ENCODE measurements around the gene SNAPC1. TPM values are rescaled to one million over a fixed set of nuclear protein-coding genes. Genes with fewer than 3 reads are reported as not detected.
A peak's percentile ranks its signal among the peaks of the same experiment; 100 is the strongest.

Gene SNAPC1
- total and polyA plus RNA-seq, 10 of the 15 experiments (the other 5 are each of a cell fraction or from before 2014, with no cell fraction given), result 4.5 to 12.0 (median 7.4) TPM

DNA sequence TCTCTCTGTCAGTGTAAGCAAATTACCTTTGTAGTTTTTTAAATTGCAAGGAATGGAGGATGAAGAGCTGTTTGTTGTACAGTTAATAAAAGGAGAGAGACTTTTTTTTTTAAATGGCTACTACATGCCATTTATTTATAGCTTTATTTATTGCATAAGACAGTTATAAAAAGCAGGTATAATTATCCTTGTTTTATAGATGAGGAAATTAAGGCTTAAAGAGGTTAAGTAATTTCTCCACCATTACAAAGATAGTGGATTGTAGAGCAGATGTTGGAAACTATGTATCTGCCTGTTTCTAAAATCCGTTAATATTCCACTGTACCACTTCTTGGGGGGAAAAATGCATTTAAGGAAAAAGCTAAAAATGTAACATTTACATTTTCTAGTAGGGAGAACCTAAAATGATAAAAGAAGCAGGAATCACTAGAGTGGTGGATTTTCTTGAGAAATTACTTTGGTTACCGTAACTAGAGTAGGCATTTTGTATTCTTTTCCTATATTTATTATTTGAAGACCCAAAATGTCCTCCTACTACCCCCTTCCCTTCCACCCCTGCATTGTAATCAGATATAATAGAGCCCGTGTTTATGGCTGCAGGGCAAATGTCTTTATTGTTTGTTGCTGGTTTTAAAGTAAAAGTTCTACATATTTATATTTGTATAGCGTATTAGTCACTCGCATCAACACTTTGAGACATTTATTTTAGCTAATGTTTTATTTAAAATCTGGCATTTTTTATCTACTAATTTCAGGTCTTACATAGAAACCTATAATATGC, 2.3 kb downstream of the SNAPC1 start:
- no peak overlapping the region for H3K27ac ChIP-seq (ENCODE audit: control insufficient read depth, insufficient read depth)
- SMC1A ChIA-PET (ENCODE audit: uncharacterized antibody, unreplicated experiment), result interaction anchor here (0.7 to 6.8 kb wide), 17 partner anchors 10 to 468 kb away, joined by 3 to 122 read pairs (median 4); no protein-coding TSS in a partner anchor
- no peaks in the 10 kb centered on the region; the same call in 1 of the 2 replicates for H3K4me1 ChIP-seq (ENCODE audit: control insufficient read depth, insufficient read depth, low read length)
- intact Hi-C loops (cut with micrococcal nuclease; ENCODE audit: unreplicated experiment), result loop anchor here (5.0 kb wide), 2 partner anchors 102 to 442 kb away; partner anchors contain the start of gene PRKCH
- ATAC-seq (no peak), FAIRE-seq (no peak), DNase-seq (ENCODE audit: low read depth, low spot score) (no peak)
- H3K4me3 ChIP-seq, result peak overlapping the region; percentile 53; the same call in 1 of the 2 replicates
- peaks cover 0 to 3% of the 10 kb centered on the region in 2 experiments; a peak in 1 of 4 replicates for H3K36me3 ChIP-seq (ENCODE audit: control insufficient read depth in 2 of 2, insufficient read depth in 2 of 2, low read length in 1 of 2)
- H3K9ac ChIP-seq (ENCODE audit: control insufficient read depth, insufficient read depth, low read length), result no peak overlapping the region
- H3K27me3 ChIP-seq (replicated peaks in 1 of 2; ENCODE audit: control insufficient read depth in 2 of 2, insufficient read depth in 2 of 2, low read length in 1 of 2), result no peaks in the 10 kb centered on the region
- WGBS (ENCODE audit: insufficient coverage, insufficient replicate concordance, low lambda C conversion rate, missing lambda C conversion rate), result 98% methylated on average over 5 of the region's 5 CpGs
- H4K20me1 ChIP-seq (ENCODE audit: control insufficient read depth, insufficient read depth), result no peaks in the 10 kb centered on the region
- H3K4me2 ChIP-seq (ENCODE audit: control insufficient read depth, insufficient read depth), result peak overlapping the region; percentile 72; the same call in 1 of the 2 replicates
- BruUV-seq (replicated peaks), result no TSS peak
- in situ Hi-C loops (cut with MboI), result no loop called here
- CTCF ChIA-PET, result interaction anchor here (0.9 to 1.6 kb wide), 6 partner anchors 16 to 163 kb away, joined by 3 to 6 read pairs (median 4); no protein-coding TSS in a partner anchor
- no peaks in the 10 kb centered on the region for H3K9me3 ChIP-seq (replicated peaks; ENCODE audit: control insufficient read depth, insufficient read depth, low read length)
- RAD21 ChIA-PET (ENCODE audit: unreplicated experiment), result interaction anchor here (0.6 to 6.5 kb wide), 6 partner anchors 15 to 73 kb away, joined by 3 to 102 read pairs (median 4); no protein-coding TSS in a partner anchor
- peaks cover 40% of the 10 kb centered on the region for H3K79me2 ChIP-seq (ENCODE audit: control insufficient read depth, insufficient read depth, low read length)
- POLR2A ChIA-PET, result interaction anchor here (0.6 to 9.8 kb wide), 4 partner anchors 15 to 72 kb away, joined by 3 to 130 read pairs (median 4); no protein-coding TSS in a partner anchor
- TF ChIP-seq BCL11A (IDR thresholded peaks at IDR 0.05; ENCODE audit: low read depth, low read length), result no peak
- TF ChIP-seq RFX5 (IDR thresholded peaks at IDR 0.05; ENCODE audit: low read depth, low read length), result no peak
- no peak for TF ChIP-seq WRNIP1 (IDR thresholded peaks at IDR 0.05; ENCODE audit: borderline replicate concordance, low read depth, low read length)
- no peak for TF ChIP-seq EGR1 (IDR thresholded peaks at IDR 0.05; ENCODE audit: borderline replicate concordance in 1 of 2, low read depth in 2 of 2, low read length in 2 of 2)
- TF ChIP-seq KAT2A (conservative IDR thresholded peaks at IDR 0.05; ENCODE audit: control insufficient read depth, low read depth, low read length), result no peak
- TF ChIP-seq TCF3 (IDR thresholded peaks at IDR 0.05; ENCODE audit: borderline replicate concordance, insufficient read depth, low read depth, low read length), result no peak
- no peak for TF ChIP-seq ZNF687 (IDR thresholded peaks at IDR 0.05)
- TF ChIP-seq ZNF274 (IDR thresholded peaks at IDR 0.05; ENCODE audit: insufficient read depth, insufficient read length), result no peak
- no peak for TF ChIP-seq MTA2 (IDR thresholded peaks at IDR 0.05; ENCODE audit: low read depth)
- TF ChIP-seq TAF1 (IDR thresholded peaks at IDR 0.05; ENCODE audit: borderline replicate concordance, low read depth, low read length), result no peak
- no peak for TF ChIP-seq TBL1XR1 (IDR thresholded peaks at IDR 0.05; ENCODE audit: low read depth, low read length)
- no peak for TF ChIP-seq CHD1 (IDR thresholded peaks at IDR 0.05; ENCODE audit: low read depth, low read length)
- TF ChIP-seq, protein P1, sequence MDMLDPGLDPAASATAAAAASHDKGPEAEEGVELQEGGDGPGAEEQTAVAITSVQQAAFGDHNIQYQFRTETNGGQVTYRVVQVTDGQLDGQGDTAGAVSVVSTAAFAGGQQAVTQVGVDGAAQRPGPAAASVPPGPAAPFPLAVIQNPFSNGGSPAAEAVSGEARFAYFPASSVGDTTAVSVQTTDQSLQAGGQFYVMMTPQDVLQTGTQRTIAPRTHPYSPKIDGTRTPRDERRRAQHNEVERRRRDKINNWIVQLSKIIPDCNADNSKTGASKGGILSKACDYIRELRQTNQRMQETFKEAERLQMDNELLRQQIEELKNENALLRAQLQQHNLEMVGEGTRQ (IDR thresholded peaks at IDR 0.05; ENCODE audit: borderline replicate concordance, low read depth, low read length), result no peak
- TF ChIP-seq ZBED1 (IDR thresholded peaks at IDR 0.05; ENCODE audit: borderline replicate concordance), result no peak
- TF ChIP-seq, protein P2, sequence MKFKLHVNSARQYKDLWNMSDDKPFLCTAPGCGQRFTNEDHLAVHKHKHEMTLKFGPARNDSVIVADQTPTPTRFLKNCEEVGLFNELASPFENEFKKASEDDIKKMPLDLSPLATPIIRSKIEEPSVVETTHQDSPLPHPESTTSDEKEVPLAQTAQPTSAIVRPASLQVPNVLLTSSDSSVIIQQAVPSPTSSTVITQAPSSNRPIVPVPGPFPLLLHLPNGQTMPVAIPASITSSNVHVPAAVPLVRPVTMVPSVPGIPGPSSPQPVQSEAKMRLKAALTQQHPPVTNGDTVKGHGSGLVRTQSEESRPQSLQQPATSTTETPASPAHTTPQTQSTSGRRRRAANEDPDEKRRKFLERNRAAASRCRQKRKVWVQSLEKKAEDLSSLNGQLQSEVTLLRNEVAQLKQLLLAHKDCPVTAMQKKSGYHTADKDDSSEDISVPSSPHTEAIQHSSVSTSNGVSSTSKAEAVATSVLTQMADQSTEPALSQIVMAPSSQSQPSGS (IDR thresholded peaks at IDR 0.05; ENCODE audit: low read length), result no peak
- TF ChIP-seq MYC (IDR thresholded peaks at IDR 0.05; ENCODE audit: insufficient read depth, insufficient read length, insufficient replicate concordance, low read length, severe bottlenecking), result no peak
- H2AFZ ChIP-seq (ENCODE audit: control insufficient read depth, low read depth, low read length), result no peak overlapping the region

Data from GM12878 (cell line).